H54 (cell line): ENCODE results near the gene RASGRF1.
A peak's percentile ranks its signal among the peaks of the same experiment; 100 is the strongest.
"Not testable (repeated sequence)": the region's sequence is repeated elsewhere in the genome, so short reads cannot be mapped to it uniquely, and the experiment has no call there.

Source experiments
- DNase-seq: peaks from one replicate; pipeline ENCODE4 v3.0.0; 2011; ENCODE audit warnings: low spot score, mixed read lengths; ENCODE audit not compliant: insufficient read length
- FAIRE-seq: peaks from 3 replicates; lab custom pipeline; 2011; peaks lifted over from hg19 to GRCh38; lab: Jason Lieb, UNC
- POLR2A ChIP-seq: IDR thresholded peaks from 2 replicates; pipeline ENCODE4 v1.6.1; 2011; ENCODE audit warnings: low read depth, mild to moderate bottlenecking, low read length

The RASGRF1 gene

GRCh38 chr15:78937132-78937739, 153.3 kb downstream of the RASGRF1 start:
- no peak for DNase-seq
- no peak for TF ChIP-seq POLR2A
- FAIRE-seq: no peak

GRCh38 chr15:78934655-78935023, 155.9 kb downstream of the RASGRF1 start:
- no peak for TF ChIP-seq POLR2A
- DNase-seq (no peak), FAIRE-seq (no peak)

- no peak for DNase-seq
- no peak for TF ChIP-seq POLR2A
These were observed 156.5 kb downstream of the RASGRF1 start for GRCh38 chr15:78933823-78934654.

GRCh38 chr15:78933187-78933822, 157.3 kb downstream of the RASGRF1 start:
- no peak for DNase-seq
- no peak for TF ChIP-seq POLR2A
- FAIRE-seq: no peak

More at GRCh38 chr15:78933823-78934654, 156.5 kb downstream of the RASGRF1 start:
- FAIRE-seq: no peak

- DNase-seq (no peak), FAIRE-seq (no peak)
- TF ChIP-seq POLR2A: no peak
These were observed 158.2 kb downstream of the RASGRF1 start for GRCh38 chr15:78932258-78932808.

GRCh38 chr15:78931439-78932257, 158.9 kb downstream of the RASGRF1 start:
- no peak for TF ChIP-seq POLR2A
- no peak for FAIRE-seq

GRCh38 chr15:78930577-78931388, 159.8 kb downstream of the RASGRF1 start:
- no peak for TF ChIP-seq POLR2A
- FAIRE-seq (no peak), DNase-seq (peak; percentile 75)

More at GRCh38 chr15:78931439-78932257, 158.9 kb downstream of the RASGRF1 start:
- no peak for DNase-seq

GRCh38 chr15:78929536-78930264, 160.9 kb downstream of the RASGRF1 start:
- FAIRE-seq: no peak

GRCh38 chr15:78928616-78929093, 161.9 kb downstream of the RASGRF1 start:
- FAIRE-seq: no peak
- no peak for DNase-seq
- TF ChIP-seq POLR2A: no peak

More at GRCh38 chr15:78929536-78930264, 160.9 kb downstream of the RASGRF1 start:
- no peak for DNase-seq
- no peak for TF ChIP-seq POLR2A

GRCh38 chr15:78928176-78928575, 162.4 kb downstream of the RASGRF1 start:
- not testable (repeated sequence) for DNase-seq, FAIRE-seq

GRCh38 chr15:78927077-78927790, 163.3 kb downstream of the RASGRF1 start:
- no peak for DNase-seq
- TF ChIP-seq POLR2A: no peak
- FAIRE-seq: no peak
